ENCODE results near the gene PLA2G4C.

PLA2G4C gene

GRCh38 chr19:48061401-48062344, 48.9 kb downstream of the PLA2G4C start:
- no peak for DNase-seq (ENCODE audit: extremely low read depth in 1 of 2, low read depth in 1 of 2)

GRCh38 chr19:48060381-48060780, 50.2 kb downstream of the PLA2G4C start:
- no peak for DNase-seq (ENCODE audit: extremely low read depth in 1 of 2, low read depth in 1 of 2)

GRCh38 chr19:48059331-48059730, 51.3 kb downstream of the PLA2G4C start:
- DNase-seq (ENCODE audit: extremely low read depth in 1 of 2, low read depth in 1 of 2) = no peak

- DNase-seq (ENCODE audit: extremely low read depth in 1 of 2, low read depth in 1 of 2) = no peak
Measured at GRCh38 chr19:48053856-48054255, 56.8 kb downstream of the PLA2G4C start.

GRCh38 chr19:48053076-48053475, 57.5 kb downstream of the PLA2G4C start:
- DNase-seq (ENCODE audit: extremely low read depth in 1 of 2, low read depth in 1 of 2) = no peak

- DNase-seq (ENCODE audit: extremely low read depth in 1 of 2, low read depth in 1 of 2) = no peak
Measured at GRCh38 chr19:48051335-48052033, 59.1 kb downstream of the PLA2G4C start.

- no peak for DNase-seq (ENCODE audit: extremely low read depth in 1 of 2, low read depth in 1 of 2)
Measured at GRCh38 chr19:48044561-48044960, 66.1 kb downstream of the PLA2G4C start.

GRCh38 chr19:48043675-48044258, 66.8 kb downstream of the PLA2G4C start, which contains the start of gene CABP5:
Gene CABP5, minus strand, starts transcription at chr19:48044079. Its CDS starts 157 bp downstream, at chr19:48043922.
- DNase-seq (ENCODE audit: extremely low read depth in 1 of 2, low read depth in 1 of 2) = no peak

GRCh38 chr19:48041877-48042580, 68.6 kb downstream of the PLA2G4C start:
- DNase-seq (ENCODE audit: extremely low read depth in 1 of 2, low read depth in 1 of 2) = no peak

- DNase-seq (ENCODE audit: extremely low read depth in 1 of 2, low read depth in 1 of 2) = no peak
Measured at GRCh38 chr19:48036765-48037164, 73.9 kb downstream of the PLA2G4C start.

GRCh38 chr19:48033604-48034003, 77.0 kb downstream of the PLA2G4C start:
- no peak for DNase-seq (ENCODE audit: extremely low read depth in 1 of 2, low read depth in 1 of 2)

- DNase-seq (ENCODE audit: extremely low read depth in 1 of 2, low read depth in 1 of 2) = no peak
Measured at GRCh38 chr19:48030073-48030472, 80.5 kb downstream of the PLA2G4C start.

- DNase-seq (ENCODE audit: extremely low read depth in 1 of 2, low read depth in 1 of 2) = no peak
Measured at GRCh38 chr19:48029431-48029830, 81.2 kb downstream of the PLA2G4C start.

GRCh38 chr19:48025480-48025879, 85.1 kb downstream of the PLA2G4C start:
- no peak for DNase-seq (ENCODE audit: extremely low read depth in 1 of 2, low read depth in 1 of 2)

- DNase-seq (ENCODE audit: extremely low read depth in 1 of 2, low read depth in 1 of 2) = no peak
Measured at GRCh38 chr19:48023518-48023917, 87.1 kb downstream of the PLA2G4C start.

- no peak for DNase-seq (ENCODE audit: extremely low read depth in 1 of 2, low read depth in 1 of 2)
Measured at GRCh38 chr19:48023011-48023410, 87.6 kb downstream of the PLA2G4C start.

GRCh38 chr19:48020686-48021085, 89.9 kb downstream of the PLA2G4C start:
- no peak for DNase-seq (ENCODE audit: extremely low read depth in 1 of 2, low read depth in 1 of 2)

- no peak for DNase-seq (ENCODE audit: extremely low read depth in 1 of 2, low read depth in 1 of 2)
Measured at GRCh38 chr19:48010932-48011758, 99.5 kb downstream of the PLA2G4C start.

GRCh38 chr19:48006762-48007161, 103.9 kb downstream of the PLA2G4C start:
- no peak for DNase-seq (ENCODE audit: extremely low read depth in 1 of 2, low read depth in 1 of 2)

GRCh38 chr19:48004236-48004635, 106.4 kb downstream of the PLA2G4C start:
- no peak for DNase-seq (ENCODE audit: extremely low read depth in 1 of 2, low read depth in 1 of 2)

Measured in activated CD8-positive, alpha-beta memory T cell treated with anti-CD3 and anti-CD28 coated beads for 1 hour (primary cell).